ENCODE data around the gene CC2D1A.

The CC2D1A gene

GRCh38 chr19:13938301-13939064 is 32.5 kb downstream of the CC2D1A start, which contains the start of gene PODNL1:
Gene PODNL1, minus strand, starts transcription at chr19:13938417. Its CDS starts 236 bp downstream, at chr19:13938181.
- Histone ChIP-seq H4K91ac (ENCODE audit: low read depth, low read length) (no peak within 1 kb of the TSS), H3K9me3 (ENCODE audit: insufficient read depth, low read depth, low read length) (peaks cover 7% of the 10 kb centered on the region), H3K27ac (ENCODE audit: low read depth, low read length) (no peak within 1 kb of the TSS), H3K4me2 (ENCODE audit: low read length) (no peak within 1 kb of the TSS), H3K9ac (ENCODE audit: low read length) (no peak within 1 kb of the TSS), H4K8ac (ENCODE audit: low read depth, low read length) (no peak within 1 kb of the TSS), H2BK120ac (ENCODE audit: insufficient read depth, low read length, poor library complexity) (no peak within 1 kb of the TSS), H2BK12ac (ENCODE audit: low read length) (no peak within 1 kb of the TSS), H2AFZ (ENCODE audit: insufficient read depth, low read length, poor library complexity) (no peak within 1 kb of the TSS), H4K12ac (ENCODE audit: low read depth, low read length) (no peak within 1 kb of the TSS), H3K4me1 (ENCODE audit: control insufficient read depth in 1 of 2, insufficient read depth in 2 of 2, low read length in 2 of 2) (no peaks in the 10 kb centered on the region), H3K4ac (ENCODE audit: low read depth, low read length) (no peak within 1 kb of the TSS), H3K23ac (ENCODE audit: low read length) (no peak within 1 kb of the TSS), H3K79me2 (ENCODE audit: control insufficient read depth, insufficient read depth, low read length, poor library complexity) (no peaks in the 10 kb centered on the region), H3K18ac (ENCODE audit: low read length) (no peak within 1 kb of the TSS), H3K79me1 (ENCODE audit: low read length) (no peaks in the 10 kb centered on the region), H3K14ac (ENCODE audit: low read length) (no peak within 1 kb of the TSS), H2BK5ac (ENCODE audit: low read depth, low read length, poor library complexity) (no peak within 1 kb of the TSS), H3K27me3 (ENCODE audit: insufficient read depth, low read length) (no peaks in the 10 kb centered on the region), H3K36me3 (ENCODE audit: control insufficient read depth in 1 of 2, insufficient read depth in 2 of 2, low read length in 2 of 2) (no peaks in the 10 kb centered on the region), H2AK5ac (ENCODE audit: low read length) (no peak within 1 kb of the TSS), H3K4me3 (ENCODE audit: low read depth, low read length) (no peak within 1 kb of the TSS)
- WGBS (ENCODE audit: extremely low coverage, insufficient coverage, insufficient read length): no CpG with 5 or more reads among the region's 21 CpGs
- no peak for DNase-seq

GRCh38 chr19:13942023-13942684 is 36.2 kb downstream of the CC2D1A start:
- Histone ChIP-seq H3K9ac (ENCODE audit: low read length) (no peak overlapping the region), H3K36me3 (ENCODE audit: control insufficient read depth in 1 of 2, insufficient read depth in 2 of 2, low read length in 2 of 2) (no peaks in the 10 kb centered on the region), H3K27me3 (ENCODE audit: insufficient read depth, low read length) (no peaks in the 10 kb centered on the region), H4K91ac (ENCODE audit: low read depth, low read length) (no peak overlapping the region), H4K8ac (ENCODE audit: low read depth, low read length) (no peak overlapping the region), H2BK12ac (ENCODE audit: low read length) (no peak overlapping the region), H3K4me3 (ENCODE audit: low read depth, low read length) (no peak overlapping the region), H3K14ac (ENCODE audit: low read length) (no peak overlapping the region), H2AK5ac (ENCODE audit: low read length) (no peak overlapping the region), H3K79me1 (ENCODE audit: low read length) (no peaks in the 10 kb centered on the region), H4K12ac (ENCODE audit: low read depth, low read length) (no peak overlapping the region), H3K27ac (ENCODE audit: low read depth, low read length) (no peak overlapping the region), H3K79me2 (ENCODE audit: control insufficient read depth, insufficient read depth, low read length, poor library complexity) (no peaks in the 10 kb centered on the region), H3K4me2 (ENCODE audit: low read length) (no peak overlapping the region), H2BK5ac (ENCODE audit: low read depth, low read length, poor library complexity) (no peak overlapping the region), H2BK120ac (ENCODE audit: insufficient read depth, low read length, poor library complexity) (no peak overlapping the region), H3K9me3 (ENCODE audit: insufficient read depth, low read depth, low read length) (peaks cover 2% of the 10 kb centered on the region), H3K23ac (ENCODE audit: low read length) (no peak overlapping the region), H3K4ac (ENCODE audit: low read depth, low read length) (no peak overlapping the region), H3K4me1 (ENCODE audit: control insufficient read depth in 1 of 2, insufficient read depth in 2 of 2, low read length in 2 of 2) (no peaks in the 10 kb centered on the region), H2AFZ (ENCODE audit: insufficient read depth, low read length, poor library complexity) (no peak overlapping the region), H3K18ac (ENCODE audit: low read length) (no peak overlapping the region)
- DNase-seq: no peak
- no CpG with 5 or more reads among the region's 1 CpG for WGBS (ENCODE audit: extremely low coverage, insufficient coverage, insufficient read length)

GRCh38 chr19:13946414-13946813 is 40.4 kb downstream of the CC2D1A start:
- Histone ChIP-seq H2AFZ (ENCODE audit: insufficient read depth, low read length, poor library complexity) (no peak overlapping the region), H3K36me3 (ENCODE audit: control insufficient read depth in 1 of 2, insufficient read depth in 2 of 2, low read length in 2 of 2) (no peaks in the 10 kb centered on the region), H3K27me3 (ENCODE audit: insufficient read depth, low read length) (no peaks in the 10 kb centered on the region), H3K9me3 (ENCODE audit: insufficient read depth, low read depth, low read length) (peaks cover 2% of the 10 kb centered on the region), H3K79me1 (ENCODE audit: low read length) (no peaks in the 10 kb centered on the region), H2BK120ac (ENCODE audit: insufficient read depth, low read length, poor library complexity) (no peak overlapping the region), H3K9ac (ENCODE audit: low read length) (no peak overlapping the region), H3K4ac (ENCODE audit: low read depth, low read length) (no peak overlapping the region), H3K23ac (ENCODE audit: low read length) (no peak overlapping the region), H3K4me1 (ENCODE audit: control insufficient read depth in 1 of 2, insufficient read depth in 2 of 2, low read length in 2 of 2) (no peaks in the 10 kb centered on the region), H2BK12ac (ENCODE audit: low read length) (no peak overlapping the region), H2AK5ac (ENCODE audit: low read length) (no peak overlapping the region), H4K12ac (ENCODE audit: low read depth, low read length) (no peak overlapping the region), H3K27ac (ENCODE audit: low read depth, low read length) (no peak overlapping the region), H3K79me2 (ENCODE audit: control insufficient read depth, insufficient read depth, low read length, poor library complexity) (no peaks in the 10 kb centered on the region), H3K4me2 (ENCODE audit: low read length) (no peak overlapping the region), H2BK5ac (ENCODE audit: low read depth, low read length, poor library complexity) (no peak overlapping the region), H3K18ac (ENCODE audit: low read length) (no peak overlapping the region), H3K14ac (ENCODE audit: low read length) (no peak overlapping the region), H4K8ac (ENCODE audit: low read depth, low read length) (no peak overlapping the region), H3K4me3 (ENCODE audit: low read depth, low read length) (no peak overlapping the region), H4K91ac (ENCODE audit: low read depth, low read length) (no peak overlapping the region)
- DNase-seq: no peak
- no CpG with 5 or more reads among the region's 4 CpGs for WGBS (ENCODE audit: extremely low coverage, insufficient coverage, insufficient read length)

GRCh38 chr19:13951043-13951442 is 45.0 kb downstream of the CC2D1A start:
- H3K4ac ChIP-seq (ENCODE audit: low read depth, low read length): no peak overlapping the region
- no peak overlapping the region for H4K12ac ChIP-seq (ENCODE audit: low read depth, low read length)
- no peak overlapping the region for H3K27ac ChIP-seq (ENCODE audit: low read depth, low read length)
- H2AFZ ChIP-seq (ENCODE audit: insufficient read depth, low read length, poor library complexity): no peak overlapping the region
- H3K23ac ChIP-seq (ENCODE audit: low read length): no peak overlapping the region
- no peak overlapping the region for H3K4me2 ChIP-seq (ENCODE audit: low read length)
- H3K79me2 ChIP-seq (ENCODE audit: control insufficient read depth, insufficient read depth, low read length, poor library complexity): peaks cover 8% of the 10 kb centered on the region
- no peak overlapping the region for H4K91ac ChIP-seq (ENCODE audit: low read depth, low read length)
- H2BK5ac ChIP-seq (ENCODE audit: low read depth, low read length, poor library complexity): no peak overlapping the region
- no peak overlapping the region for H3K14ac ChIP-seq (ENCODE audit: low read length)
- H3K79me1 ChIP-seq (ENCODE audit: low read length): peaks cover 2% of the 10 kb centered on the region
- H3K9ac ChIP-seq (ENCODE audit: low read length): no peak overlapping the region
- peaks cover 13 to 14% of the 10 kb centered on the region in 2 experiments for H3K36me3 ChIP-seq (ENCODE audit: control insufficient read depth in 1 of 2, insufficient read depth in 2 of 2, low read length in 2 of 2)
- no peak overlapping the region for H4K8ac ChIP-seq (ENCODE audit: low read depth, low read length)
- no peaks in the 10 kb centered on the region for H3K27me3 ChIP-seq (ENCODE audit: insufficient read depth, low read length)
- no peak overlapping the region for H2AK5ac ChIP-seq (ENCODE audit: low read length)
- no peak overlapping the region for H3K18ac ChIP-seq (ENCODE audit: low read length)
- no peak overlapping the region for H2BK120ac ChIP-seq (ENCODE audit: insufficient read depth, low read length, poor library complexity)
- no peak overlapping the region for H3K4me3 ChIP-seq (ENCODE audit: low read depth, low read length)
- WGBS (ENCODE audit: extremely low coverage, insufficient coverage, insufficient read length): no CpG with 5 or more reads among the region's 2 CpGs
- no peak overlapping the region for H2BK12ac ChIP-seq (ENCODE audit: low read length)
- DNase-seq: no peak
- no peaks in the 10 kb centered on the region for H3K9me3 ChIP-seq (ENCODE audit: insufficient read depth, low read depth, low read length)
- H3K4me1 ChIP-seq (ENCODE audit: control insufficient read depth in 1 of 2, insufficient read depth in 2 of 2, low read length in 2 of 2): peaks cover 6 to 8% of the 10 kb centered on the region in 2 experiments

All from trophoblast cell (in vitro differentiated cells and primary cell).